GM23338 (cell line): ENCODE data around the gene BOK. TPM values are rescaled to one million over a fixed set of nuclear protein-coding genes. Genes with fewer than 3 reads are reported as not detected.

Source experiments
- ATAC-seq: fragments of 200-7000 bp; cut with Tn5 transposase; 3 replicates; pipeline ENCODE4 v1.9.1; 2020
- DNase-seq: peaks from one replicate; pipeline ENCODE4 v3.0.0-alpha.2; 2015; ENCODE audit warnings: low spot score
- H2AFZ ChIP-seq: fragments of 200-600 bp; sonication (generic); 2 replicates; pipeline ENCODE4 v1.8.0; 2016; ENCODE audit warnings: antibody characterized with exemption, mild to moderate bottlenecking, moderate library complexity
- H3F3A ChIP-seq: fragments of 200-600 bp; sonication (generic); replicated peaks from 2 replicates; pipeline ENCODE4 v1.8.0; 2017; ENCODE audit warnings: antibody characterized with exemption, mixed run types, low read depth
- H3K27ac ChIP-seq: fragments of 200-600 bp; sonication (generic); 2 replicates; pipeline ENCODE4 v1.6.1; 2016; ENCODE audit warnings: low read depth
- H3K27me3 ChIP-seq: fragments of 200-600 bp; sonication (generic); 2 replicates; pipeline ENCODE4 v1.8.0; 2016; ENCODE audit warnings: mild to moderate bottlenecking, mixed run types, moderate library complexity; ENCODE audit not compliant: insufficient read depth
- H3K36me3 ChIP-seq: fragments of 200-600 bp; sonication (generic); 2 replicates; pipeline ENCODE4 v1.8.0; 2016; ENCODE audit warnings: mild to moderate bottlenecking; ENCODE audit not compliant: insufficient read depth
- H3K4me1 ChIP-seq: fragments of 200-600 bp; sonication (generic); 2 replicates; pipeline ENCODE4 v1.8.0; 2016; ENCODE audit warnings: mild to moderate bottlenecking, moderate library complexity; ENCODE audit not compliant: insufficient read depth
- H3K4me2 ChIP-seq: fragments of 200-600 bp; sonication (generic); 2 replicates; pipeline ENCODE4 v1.7.1; 2017; ENCODE audit warnings: mixed run types
- H3K4me3 ChIP-seq: fragments of 200-600 bp; sonication (generic); 2 replicates; pipeline ENCODE4 v1.6.1; 2016; ENCODE audit warnings: mixed run types
- H3K79me2 ChIP-seq: fragments of 200-600 bp; sonication (generic); replicated peaks from 2 replicates; pipeline ENCODE4 v1.8.0; 2017; ENCODE audit warnings: mild to moderate bottlenecking; ENCODE audit not compliant: insufficient read depth
- H3K9me2 ChIP-seq: fragments of 200-600 bp; sonication (generic); 2 replicates; pipeline ENCODE4 v1.8.0; 2017; ENCODE audit not compliant: insufficient read depth
- H4K20me1 ChIP-seq: fragments of 200-600 bp; sonication (generic); replicated peaks from 2 replicates; pipeline ENCODE4 v1.8.0; 2017; ENCODE audit warnings: mild to moderate bottlenecking; ENCODE audit not compliant: insufficient read depth
- H3K27ac Mint-ChIP-seq: 2 replicates; pipeline ENCODE4 v1.8.0; 2020; ENCODE audit warnings: inconsistent platforms, mild to moderate bottlenecking, moderate library complexity, mixed read lengths
- H3K27me3 Mint-ChIP-seq: 3 replicates; pipeline ENCODE4 v1.8.0; 2022; ENCODE audit warnings: low read depth, mild to moderate bottlenecking, moderate library complexity, mixed read lengths, inconsistent platforms; ENCODE audit not compliant: insufficient read depth, poor library complexity
- H3K36me3 Mint-ChIP-seq: 3 replicates; pipeline ENCODE4 v1.8.0; 2021; ENCODE audit warnings: low read depth, mild to moderate bottlenecking, inconsistent platforms, moderate library complexity, mixed read lengths
- H3K4me1 Mint-ChIP-seq: 3 replicates; pipeline ENCODE4 v1.8.0; 2020; ENCODE audit warnings: mild to moderate bottlenecking, inconsistent platforms, mixed read lengths
- H3K4me3 Mint-ChIP-seq: 3 replicates; pipeline ENCODE4 v1.8.0; 2021; ENCODE audit warnings: moderate library complexity, mild to moderate bottlenecking, inconsistent platforms, mixed read lengths
- H3K9me3 Mint-ChIP-seq: 3 replicates; pipeline ENCODE4 v1.8.0; 2020; ENCODE audit warnings: moderate library complexity, mild to moderate bottlenecking, inconsistent platforms, mixed read lengths
- CREB1 ChIP-seq: fragments of 250-450 bp; sonication (Bioruptor Pico); IDR thresholded peaks from 2 replicates; pipeline ENCODE4 v1.5.0; 2020; ENCODE audit warnings: low read depth, mild to moderate bottlenecking, moderate library complexity
- CTCF ChIP-seq, 2 experiments: fragments of 200-600 bp in 1 of 2; sonication (generic) in 1 of 2; conservative IDR thresholded peaks; 2 replicates each; pipeline versions ENCODE4 v1.5.1 to v1.6.1; 2016 to 2017; ENCODE audit warnings: antibody characterized with exemption in 2 of 2, low read depth in 2 of 2, mild to moderate bottlenecking in 2 of 2, moderate library complexity in 1 of 2
- EZH2 ChIP-seq: fragments of 200-600 bp; sonication (generic); IDR thresholded peaks from one replicate; pipeline ENCODE4 v1.8.0; 2017; ENCODE audit warnings: antibody characterized with exemption, mild to moderate bottlenecking, low read depth; ENCODE audit not compliant: unreplicated experiment
- EZH2phosphoT487 ChIP-seq: fragments of 200-600 bp; sonication (generic); IDR thresholded peaks from one replicate; pipeline ENCODE4 v1.8.1; 2018; ENCODE audit warnings: antibody characterized with exemption; ENCODE audit not compliant: unreplicated experiment
- JUNB ChIP-seq: IDR thresholded peaks from one replicate; pipeline ENCODE4 v1.6.1; 2016; ENCODE audit warnings: antibody characterized with exemption; ENCODE audit not compliant: unreplicated experiment
- NANOG ChIP-seq: IDR thresholded peaks from 2 replicates; pipeline ENCODE4 v1.6.1; 2016; ENCODE audit warnings: antibody characterized with exemption, borderline replicate concordance
- POLR2AphosphoS5 ChIP-seq: IDR thresholded peaks from 2 replicates; pipeline ENCODE4 v1.6.1; 2016; ENCODE audit warnings: antibody characterized with exemption, low read depth
- STAT1 ChIP-seq: IDR thresholded peaks from one replicate; pipeline ENCODE4 v1.6.1; 2016; ENCODE audit warnings: antibody characterized with exemption; ENCODE audit not compliant: unreplicated experiment
- ZNF114 ChIP-seq: fragments of 250-450 bp; sonication (Bioruptor Pico); IDR thresholded peaks from 2 replicates; pipeline ENCODE4 v1.5.0; 2020; ENCODE audit warnings: mild to moderate bottlenecking, moderate library complexity
- ZNF331 ChIP-seq: fragments of 250-450 bp; sonication (Bioruptor Pico); IDR thresholded peaks from 2 replicates; pipeline ENCODE4 v1.5.0; 2020; ENCODE audit warnings: low read depth, mild to moderate bottlenecking, moderate library complexity
- ZNF462 ChIP-seq: fragments of 250-450 bp; sonication (Bioruptor Pico); IDR thresholded peaks from 2 replicates; pipeline ENCODE4 v1.5.0; 2020; ENCODE audit warnings: mild to moderate bottlenecking, moderate library complexity
- polyA plus RNA-seq: library from polyadenylated mRNA; unstranded; fragments of >200 nt; fragmentation: Nextera tagmentation; extraction: Ambion mirVana; gene quantifications from 2 replicates; pipeline ENCODE4 v1.2.1, GENCODE V29; 2016
- total RNA-seq: library from RNA; depleted of rRNA; stranded (reverse); fragments of >200 nt; shearing (Covaris generic); gene quantifications from 2 replicates; pipeline ENCODE4 v1.2.3, GENCODE V29; 2014
- TF ChIP-seq, protein P1 (sequence below): IDR thresholded peaks from 2 replicates; pipeline ENCODE4 v1.6.1; 2016; ENCODE audit warnings: antibody characterized with exemption
- TF ChIP-seq, protein P2 (sequence below): IDR thresholded peaks from one replicate; pipeline ENCODE4 v1.6.1; 2018; ENCODE audit warnings: antibody characterized with exemption; ENCODE audit not compliant: unreplicated experiment

Gene BOK
- total and polyA plus RNA-seq, 2 experiments from 2014 or later = 13.5 to 36.7 TPM

- no peaks in the 10 kb centered on the region; the same call in 2 of the 3 replicates for H3K4me1 Mint-ChIP-seq
- 0 out of 2 replicates have a peak, but pooled peaks cover 5% of the 10 kb centered on the region for H3K9me2 ChIP-seq
- peaks cover 25% of the 10 kb centered on the region for H3K27me3 Mint-ChIP-seq
- peaks cover 8% of the 10 kb centered on the region for H3F3A ChIP-seq
- H3K4me3 Mint-ChIP-seq = no peak overlapping the region
- H3K9me3 Mint-ChIP-seq = no peaks in the 10 kb centered on the region; the same call in none of the 3 replicates
- DNase-seq (no peak), ATAC-seq (no peak)
- no peak for TF ChIP-seq CREB1 (CRISPR knock-in tag)
- TF ChIP-seq, protein P1, sequence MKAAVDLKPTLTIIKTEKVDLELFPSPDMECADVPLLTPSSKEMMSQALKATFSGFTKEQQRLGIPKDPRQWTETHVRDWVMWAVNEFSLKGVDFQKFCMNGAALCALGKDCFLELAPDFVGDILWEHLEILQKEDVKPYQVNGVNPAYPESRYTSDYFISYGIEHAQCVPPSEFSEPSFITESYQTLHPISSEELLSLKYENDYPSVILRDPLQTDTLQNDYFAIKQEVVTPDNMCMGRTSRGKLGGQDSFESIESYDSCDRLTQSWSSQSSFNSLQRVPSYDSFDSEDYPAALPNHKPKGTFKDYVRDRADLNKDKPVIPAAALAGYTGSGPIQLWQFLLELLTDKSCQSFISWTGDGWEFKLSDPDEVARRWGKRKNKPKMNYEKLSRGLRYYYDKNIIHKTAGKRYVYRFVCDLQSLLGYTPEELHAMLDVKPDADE = no peak
- no peak for TF ChIP-seq ZNF114 (CRISPR knock-in tag)
- no peak for TF ChIP-seq ZNF462 (CRISPR knock-in tag)
- no peak for TF ChIP-seq JUNB
- no peak for TF ChIP-seq POLR2AphosphoS5
- no peak for TF ChIP-seq EZH2
- no peak for TF ChIP-seq ZNF331 (CRISPR knock-in tag)
- TF ChIP-seq STAT1 = no peak
- TF ChIP-seq CTCF (conservative IDR thresholded peaks at IDR 0.05; ENCODE audit: low read depth in 2 of 2) = no peak
- TF ChIP-seq, protein P2, sequence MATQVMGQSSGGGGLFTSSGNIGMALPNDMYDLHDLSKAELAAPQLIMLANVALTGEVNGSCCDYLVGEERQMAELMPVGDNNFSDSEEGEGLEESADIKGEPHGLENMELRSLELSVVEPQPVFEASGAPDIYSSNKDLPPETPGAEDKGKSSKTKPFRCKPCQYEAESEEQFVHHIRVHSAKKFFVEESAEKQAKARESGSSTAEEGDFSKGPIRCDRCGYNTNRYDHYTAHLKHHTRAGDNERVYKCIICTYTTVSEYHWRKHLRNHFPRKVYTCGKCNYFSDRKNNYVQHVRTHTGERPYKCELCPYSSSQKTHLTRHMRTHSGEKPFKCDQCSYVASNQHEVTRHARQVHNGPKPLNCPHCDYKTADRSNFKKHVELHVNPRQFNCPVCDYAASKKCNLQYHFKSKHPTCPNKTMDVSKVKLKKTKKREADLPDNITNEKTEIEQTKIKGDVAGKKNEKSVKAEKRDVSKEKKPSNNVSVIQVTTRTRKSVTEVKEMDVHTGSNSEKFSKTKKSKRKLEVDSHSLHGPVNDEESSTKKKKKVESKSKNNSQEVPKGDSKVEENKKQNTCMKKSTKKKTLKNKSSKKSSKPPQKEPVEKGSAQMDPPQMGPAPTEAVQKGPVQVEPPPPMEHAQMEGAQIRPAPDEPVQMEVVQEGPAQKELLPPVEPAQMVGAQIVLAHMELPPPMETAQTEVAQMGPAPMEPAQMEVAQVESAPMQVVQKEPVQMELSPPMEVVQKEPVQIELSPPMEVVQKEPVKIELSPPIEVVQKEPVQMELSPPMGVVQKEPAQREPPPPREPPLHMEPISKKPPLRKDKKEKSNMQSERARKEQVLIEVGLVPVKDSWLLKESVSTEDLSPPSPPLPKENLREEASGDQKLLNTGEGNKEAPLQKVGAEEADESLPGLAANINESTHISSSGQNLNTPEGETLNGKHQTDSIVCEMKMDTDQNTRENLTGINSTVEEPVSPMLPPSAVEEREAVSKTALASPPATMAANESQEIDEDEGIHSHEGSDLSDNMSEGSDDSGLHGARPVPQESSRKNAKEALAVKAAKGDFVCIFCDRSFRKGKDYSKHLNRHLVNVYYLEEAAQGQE = no peak
- TF ChIP-seq NANOG = no peak
- no peak for TF ChIP-seq EZH2phosphoT487
- no peaks in the 10 kb centered on the region for H3K79me2 ChIP-seq
- no peaks in the 10 kb centered on the region; the same call in 1 of the 2 replicates for H4K20me1 ChIP-seq
- no peaks in the 10 kb centered on the region for H3K36me3 ChIP-seq
- no peak overlapping the region for H3K4me2 ChIP-seq
- H3K27ac Mint-ChIP-seq = no peak overlapping the region
- H3K27ac ChIP-seq = 0 out of 2 replicates have a peak overlapping the region, but pooled peaks have one; percentile 5
- H2AFZ ChIP-seq = no peak overlapping the region
- H3K4me1 ChIP-seq = no peaks in the 10 kb centered on the region
- H3K36me3 Mint-ChIP-seq = peaks cover 11% of the 10 kb centered on the region
- no peaks in the 10 kb centered on the region for H3K27me3 ChIP-seq
- H3K4me3 ChIP-seq = no peak overlapping the region
Measured at GRCh38 chr2:241514986-241515737, 43.4 kb upstream of the BOK start.
